ENCODE results near the gene TPST1.

Gene TPST1

DNA sequence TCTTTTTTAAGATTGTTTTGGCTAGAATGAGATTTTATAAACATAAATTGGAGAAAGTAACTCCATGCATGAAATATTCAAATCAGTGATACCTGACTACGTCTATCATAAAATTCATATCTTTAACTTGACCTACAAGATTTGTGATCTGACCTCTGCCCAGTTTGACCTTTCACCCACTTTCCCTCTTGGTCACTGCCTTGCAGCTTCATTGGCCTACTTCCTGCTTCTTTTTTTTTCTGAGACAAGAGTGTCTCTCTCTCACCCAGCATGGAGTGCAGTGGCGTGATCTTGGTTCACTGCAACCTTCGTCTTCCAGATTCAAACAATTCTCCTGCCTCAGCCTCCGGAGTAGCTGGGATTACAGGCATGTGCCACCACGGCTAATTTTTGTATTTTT, 28.5 kb downstream of the TPST1 start:
- Histone ChIP-seq H3K4me1 (ENCODE audit: control insufficient read depth, insufficient read depth, low read length) (no peaks in the 10 kb centered on the region), H3K27ac (ENCODE audit: insufficient read depth, low read depth, low read length, poor library complexity, severe bottlenecking) (no peak overlapping the region), H3K36me3 (ENCODE audit: control insufficient read depth, insufficient read depth, low read length) (no peaks in the 10 kb centered on the region), H3K4me3 (ENCODE audit: insufficient read depth, low read depth, low read length) (no peak overlapping the region), H3K9me3 (ENCODE audit: control insufficient read depth, low read length) (no peaks in the 10 kb centered on the region), H3K27me3 (ENCODE audit: control insufficient read depth, insufficient read depth, low read length, poor library complexity, severe bottlenecking) (no peaks in the 10 kb centered on the region)
- 91% methylated on average over 5 of the region's 5 CpGs for WGBS, 2 experiments

- Histone ChIP-seq H3K27ac (ENCODE audit: insufficient read depth, low read depth, low read length, poor library complexity, severe bottlenecking) (no peak overlapping the region), H3K27me3 (ENCODE audit: control insufficient read depth, insufficient read depth, low read length, poor library complexity, severe bottlenecking) (no peaks in the 10 kb centered on the region), H3K9me3 (ENCODE audit: control insufficient read depth, low read length) (no peaks in the 10 kb centered on the region), H3K4me3 (ENCODE audit: insufficient read depth, low read depth, low read length) (no peak overlapping the region), H3K4me1 (ENCODE audit: control insufficient read depth, insufficient read depth, low read length) (no peaks in the 10 kb centered on the region), H3K36me3 (ENCODE audit: control insufficient read depth, insufficient read depth, low read length) (no peaks in the 10 kb centered on the region)
- 89 to 91% methylated on average over 2 of the region's 2 CpGs for WGBS, 2 experiments
These were observed 31.7 kb downstream of the TPST1 start for GRCh38 chr7:66236713-66237303.

DNA sequence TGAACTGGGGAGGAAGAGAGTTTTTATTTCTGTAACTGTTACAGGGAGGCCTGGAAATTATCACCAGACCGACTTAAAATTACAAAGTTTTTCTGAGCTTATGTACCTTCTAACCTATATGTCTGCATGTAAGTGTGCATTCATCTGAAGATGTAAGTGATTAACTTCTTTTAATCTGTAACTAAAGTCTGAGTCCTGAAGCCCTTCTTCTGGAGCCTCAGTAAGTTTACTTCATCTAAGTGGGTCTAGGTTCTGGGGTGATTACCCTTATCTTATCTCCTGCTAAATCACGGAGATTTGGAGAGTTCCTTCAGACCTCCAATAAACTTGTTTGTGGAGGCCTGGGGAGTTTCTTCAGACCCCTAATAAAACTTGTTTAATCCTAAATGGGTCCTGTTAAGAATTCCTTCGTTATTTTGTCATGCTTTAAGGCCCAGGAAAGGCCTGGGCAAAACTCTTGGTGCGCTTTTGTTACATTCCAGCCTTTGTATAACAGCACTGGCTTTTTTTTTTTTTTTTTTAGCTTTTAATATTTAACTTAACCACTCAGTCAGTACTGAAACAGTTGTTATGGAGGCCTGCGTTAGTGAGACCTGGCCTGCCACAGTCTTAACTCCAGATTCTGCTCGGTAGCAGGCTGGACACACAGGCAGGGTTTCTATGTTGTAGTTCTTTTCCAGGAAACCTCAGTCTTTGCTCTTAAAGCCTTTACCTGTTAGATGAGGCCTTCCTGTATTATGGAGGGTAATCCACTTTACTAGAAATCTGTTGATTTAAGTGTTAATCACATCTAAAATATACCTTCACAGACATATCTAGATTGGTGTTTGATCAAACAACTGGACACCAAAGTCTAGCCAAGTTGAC, 33.0 kb downstream of the TPST1 start:
- no peaks in the 10 kb centered on the region for H3K27me3 ChIP-seq (ENCODE audit: control insufficient read depth, insufficient read depth, low read length, poor library complexity, severe bottlenecking)
- no peaks in the 10 kb centered on the region for H3K36me3 ChIP-seq (ENCODE audit: control insufficient read depth, insufficient read depth, low read length)
- no peaks in the 10 kb centered on the region for H3K4me1 ChIP-seq (ENCODE audit: control insufficient read depth, insufficient read depth, low read length)
- H3K9me3 ChIP-seq (ENCODE audit: control insufficient read depth, low read length): no peaks in the 10 kb centered on the region
- WGBS, 2 experiments: 88 to 89% methylated on average over 5 to 6 of the region's 6 CpGs
- no peak overlapping the region for H3K4me3 ChIP-seq (ENCODE audit: insufficient read depth, low read depth, low read length)
- no peak overlapping the region for H3K27ac ChIP-seq (ENCODE audit: insufficient read depth, low read depth, low read length, poor library complexity, severe bottlenecking)

DNA sequence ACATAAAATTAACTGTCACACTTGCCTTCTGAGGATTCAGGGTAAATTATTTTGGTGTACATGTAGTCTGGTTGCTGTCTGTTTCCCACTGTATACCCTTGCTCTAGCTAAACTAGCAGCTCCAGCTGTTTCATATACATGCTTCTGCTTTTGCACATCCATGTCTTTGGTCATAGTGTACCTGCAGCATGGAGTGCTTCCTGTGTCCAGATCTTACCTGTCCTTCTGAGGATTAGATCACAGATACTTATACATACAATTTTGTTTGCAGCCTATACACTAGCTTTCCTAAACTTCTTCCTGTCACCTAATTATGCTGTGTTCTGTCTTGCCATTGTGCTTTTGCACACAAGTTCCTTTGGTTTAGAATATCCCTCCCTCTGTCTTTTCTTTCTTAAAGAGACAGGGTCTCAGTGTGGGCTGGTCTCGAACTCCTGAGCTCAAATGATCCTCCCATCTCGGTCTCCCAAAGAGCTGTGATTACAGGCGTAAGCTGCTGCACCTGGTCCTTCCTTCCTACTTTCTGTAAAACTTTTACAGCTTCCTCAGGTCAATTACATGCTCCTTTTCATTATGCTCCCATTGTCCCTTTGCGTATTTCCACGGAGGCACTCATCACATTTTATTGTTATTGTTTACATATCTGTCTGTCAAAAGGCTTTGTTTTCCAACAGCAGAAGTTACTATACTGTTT, 33.8 kb downstream of the TPST1 start:
- H3K9me3 ChIP-seq (ENCODE audit: control insufficient read depth, low read length): no peaks in the 10 kb centered on the region
- no peak overlapping the region for H3K4me3 ChIP-seq (ENCODE audit: insufficient read depth, low read depth, low read length)
- no peaks in the 10 kb centered on the region for H3K27me3 ChIP-seq (ENCODE audit: control insufficient read depth, insufficient read depth, low read length, poor library complexity, severe bottlenecking)
- no peak overlapping the region for H3K27ac ChIP-seq (ENCODE audit: insufficient read depth, low read depth, low read length, poor library complexity, severe bottlenecking)
- 84 to 89% methylated on average over 5 of the region's 5 CpGs for WGBS, 2 experiments
- H3K4me1 ChIP-seq (ENCODE audit: control insufficient read depth, insufficient read depth, low read length): no peaks in the 10 kb centered on the region
- H3K36me3 ChIP-seq (ENCODE audit: control insufficient read depth, insufficient read depth, low read length): no peaks in the 10 kb centered on the region

DNA sequence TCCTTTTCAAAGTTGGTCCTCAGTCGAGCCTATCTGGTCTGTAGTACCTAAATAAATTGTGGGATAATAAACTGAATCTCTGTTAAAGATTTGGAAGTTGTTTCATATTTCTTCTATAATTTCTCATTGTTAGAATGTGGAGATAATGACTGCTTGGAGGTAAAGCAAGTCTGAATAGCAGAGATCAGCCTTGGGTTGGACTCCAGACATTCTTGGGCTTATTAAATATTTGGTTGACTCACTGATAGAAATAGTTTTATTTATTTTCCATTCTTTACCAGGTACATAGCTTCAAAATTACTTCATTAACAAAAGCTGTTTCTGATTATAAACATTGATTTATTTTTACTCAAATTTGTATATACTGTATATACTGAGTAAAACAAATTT, 34.3 kb downstream of the TPST1 start:
- no peak overlapping the region for H3K27ac ChIP-seq (ENCODE audit: insufficient read depth, low read depth, low read length, poor library complexity, severe bottlenecking)

DNA sequence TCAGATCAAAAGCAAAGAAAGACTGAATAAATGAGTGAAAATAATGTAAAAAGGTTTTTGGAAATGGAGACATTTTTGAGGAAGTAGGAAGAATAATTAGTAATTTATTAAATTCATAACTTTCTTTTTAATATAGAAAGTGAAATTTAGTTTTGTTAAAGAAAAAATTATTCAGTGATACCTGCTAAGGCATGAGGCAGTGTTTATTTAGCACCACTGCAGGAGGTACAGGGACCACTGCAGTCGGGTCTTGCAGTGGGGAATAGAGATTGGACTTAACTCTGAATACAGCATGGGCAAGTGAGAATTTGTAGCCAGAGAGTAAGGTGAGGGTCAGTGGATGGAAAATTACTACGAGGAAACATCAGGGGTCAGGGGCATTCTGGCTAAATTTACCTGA, 39.9 kb downstream of the TPST1 start:
- H3K36me3 ChIP-seq (ENCODE audit: control insufficient read depth, insufficient read depth, low read length): no peaks in the 10 kb centered on the region
- no peaks in the 10 kb centered on the region for H3K9me3 ChIP-seq (ENCODE audit: control insufficient read depth, low read length)
- H3K4me3 ChIP-seq (ENCODE audit: insufficient read depth, low read depth, low read length): no peak overlapping the region
- no peak overlapping the region for H3K27ac ChIP-seq (ENCODE audit: insufficient read depth, low read depth, low read length, poor library complexity, severe bottlenecking)
- 86 to 92% methylated on average over 2 of the region's 2 CpGs for WGBS, 2 experiments
- H3K27me3 ChIP-seq (ENCODE audit: control insufficient read depth, insufficient read depth, low read length, poor library complexity, severe bottlenecking): no peaks in the 10 kb centered on the region
- H3K4me1 ChIP-seq (ENCODE audit: control insufficient read depth, insufficient read depth, low read length): no peaks in the 10 kb centered on the region

More for the DNA sequence above, 34.3 kb downstream of the TPST1 start:
- no peaks in the 10 kb centered on the region for H3K27me3 ChIP-seq (ENCODE audit: control insufficient read depth, insufficient read depth, low read length, poor library complexity, severe bottlenecking)
- no peaks in the 10 kb centered on the region for H3K36me3 ChIP-seq (ENCODE audit: control insufficient read depth, insufficient read depth, low read length)
- no peaks in the 10 kb centered on the region for H3K4me1 ChIP-seq (ENCODE audit: control insufficient read depth, insufficient read depth, low read length)
- WGBS, 2 experiments: 90 to 100% methylated on average over 1 of the region's 1 CpG
- no peak overlapping the region for H3K4me3 ChIP-seq (ENCODE audit: insufficient read depth, low read depth, low read length)
- H3K9me3 ChIP-seq (ENCODE audit: control insufficient read depth, low read length): no peaks in the 10 kb centered on the region

GRCh38 chr7:66246554-66247171, 41.5 kb downstream of the TPST1 start:
- no peaks in the 10 kb centered on the region for H3K27me3 ChIP-seq (ENCODE audit: control insufficient read depth, insufficient read depth, low read length, poor library complexity, severe bottlenecking)
- H3K4me1 ChIP-seq (ENCODE audit: control insufficient read depth, insufficient read depth, low read length): no peaks in the 10 kb centered on the region
- H3K9me3 ChIP-seq (ENCODE audit: control insufficient read depth, low read length): no peaks in the 10 kb centered on the region
- no peaks in the 10 kb centered on the region for H3K36me3 ChIP-seq (ENCODE audit: control insufficient read depth, insufficient read depth, low read length)
- H3K27ac ChIP-seq (ENCODE audit: insufficient read depth, low read depth, low read length, poor library complexity, severe bottlenecking): peak overlapping the region; percentile 56
- no peak overlapping the region for H3K4me3 ChIP-seq (ENCODE audit: insufficient read depth, low read depth, low read length)
- 35 to 63% methylated on average over 2 of the region's 2 CpGs for WGBS, 2 experiments

DNA sequence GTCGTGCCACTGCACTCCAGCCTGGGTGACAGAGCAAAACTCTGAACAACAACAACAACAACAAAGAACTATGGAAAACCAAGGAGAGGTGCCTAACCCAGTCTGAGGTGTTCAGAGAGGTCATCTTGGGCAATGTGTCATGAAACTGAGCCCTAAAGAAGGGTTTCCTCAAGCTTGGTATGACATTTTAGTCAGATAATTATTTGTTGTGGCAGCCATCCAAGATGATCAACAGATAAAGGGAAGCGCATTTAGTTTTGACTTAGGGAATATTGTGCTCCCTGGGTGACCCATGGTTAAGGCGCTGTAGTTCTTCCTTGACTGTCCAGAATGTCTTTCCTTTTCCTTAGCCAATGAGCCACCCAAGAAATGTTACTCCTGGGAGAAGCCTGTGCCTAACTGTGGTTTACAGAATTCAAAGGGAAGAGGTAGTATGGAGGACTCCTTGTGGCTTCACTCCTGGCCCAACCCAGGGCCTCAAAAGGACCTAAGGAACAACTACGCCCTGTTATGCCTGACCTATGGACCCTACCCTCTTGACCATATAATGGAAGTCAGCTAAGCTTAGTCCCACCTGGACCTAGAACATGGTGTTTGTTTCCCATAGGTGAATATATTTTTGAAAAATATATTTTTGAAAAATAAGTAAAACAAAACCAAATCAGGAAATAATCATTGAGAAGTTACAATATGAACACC, 42.4 kb downstream of the TPST1 start:
- Histone ChIP-seq H3K4me3 (ENCODE audit: insufficient read depth, low read depth, low read length) (no peak overlapping the region), H3K36me3 (ENCODE audit: control insufficient read depth, insufficient read depth, low read length) (no peaks in the 10 kb centered on the region), H3K27ac (ENCODE audit: insufficient read depth, low read depth, low read length, poor library complexity, severe bottlenecking) (no peak overlapping the region), H3K4me1 (ENCODE audit: control insufficient read depth, insufficient read depth, low read length) (no peaks in the 10 kb centered on the region), H3K9me3 (ENCODE audit: control insufficient read depth, low read length) (no peaks in the 10 kb centered on the region), H3K27me3 (ENCODE audit: control insufficient read depth, insufficient read depth, low read length, poor library complexity, severe bottlenecking) (no peaks in the 10 kb centered on the region)
- WGBS, 2 experiments: 93 to 98% methylated on average over 4 of the region's 4 CpGs

- Histone ChIP-seq H3K4me3 (ENCODE audit: insufficient read depth, low read depth, low read length) (no peak overlapping the region), H3K36me3 (ENCODE audit: control insufficient read depth, insufficient read depth, low read length) (no peaks in the 10 kb centered on the region), H3K27ac (ENCODE audit: insufficient read depth, low read depth, low read length, poor library complexity, severe bottlenecking) (no peak overlapping the region), H3K9me3 (ENCODE audit: control insufficient read depth, low read length) (no peaks in the 10 kb centered on the region), H3K27me3 (ENCODE audit: control insufficient read depth, insufficient read depth, low read length, poor library complexity, severe bottlenecking) (no peaks in the 10 kb centered on the region), H3K4me1 (ENCODE audit: control insufficient read depth, insufficient read depth, low read length) (no peaks in the 10 kb centered on the region)
- 90 to 92% methylated on average over 3 of the region's 3 CpGs for WGBS, 2 experiments
These were observed 45.6 kb downstream of the TPST1 start for GRCh38 chr7:66250711-66251110.

Measured in ectodermal cell (in vitro differentiated cells).